GM21717 (cell line): ENCODE results near the gene KCNQ1OT1.

Experiments
- ATAC-seq: cut with Tn5 transposase; IDR thresholded peaks from one replicate; pipeline ENCODE4 v1.9.1; 2021; ENCODE audit warnings: mild to moderate bottlenecking, moderate library complexity; ENCODE audit not compliant: unreplicated experiment

Gene KCNQ1OT1

GRCh38 chr11:2669634-2670469 is 29.9 kb downstream of the KCNQ1OT1 start:
- no peak for ATAC-seq

DNA sequence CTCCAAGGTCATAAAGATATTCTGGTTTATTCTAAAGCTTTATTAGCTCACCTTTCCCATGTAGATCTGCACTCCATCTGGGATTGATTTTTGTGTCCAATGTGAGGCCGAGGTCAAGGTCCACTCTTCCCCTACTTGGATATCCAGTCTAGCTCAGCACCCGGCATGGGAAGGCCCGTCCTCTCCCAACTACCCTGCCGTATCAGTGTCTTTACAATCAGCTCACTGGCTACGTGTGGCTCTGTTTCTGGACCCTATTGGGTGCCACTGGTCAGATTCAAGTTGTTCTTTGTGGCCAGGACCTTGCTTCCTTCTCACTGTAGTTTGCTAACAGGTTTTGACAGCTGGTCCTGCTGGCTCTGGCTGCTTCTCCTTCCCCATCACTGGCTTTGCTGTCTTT is 30.9 kb downstream of the KCNQ1OT1 start:
- no peak for ATAC-seq

GRCh38 chr11:2667940-2668339 is 31.9 kb downstream of the KCNQ1OT1 start:
- no peak for ATAC-seq

- no peak for ATAC-seq
These were observed 32.8 kb downstream of the KCNQ1OT1 start for GRCh38 chr11:2666828-2667570.

- no peak for ATAC-seq
These were observed 33.4 kb downstream of the KCNQ1OT1 start for GRCh38 chr11:2666401-2666741.

- ATAC-seq = no peak
These were observed 34.0 kb downstream of the KCNQ1OT1 start for GRCh38 chr11:2665526-2666400.

DNA sequence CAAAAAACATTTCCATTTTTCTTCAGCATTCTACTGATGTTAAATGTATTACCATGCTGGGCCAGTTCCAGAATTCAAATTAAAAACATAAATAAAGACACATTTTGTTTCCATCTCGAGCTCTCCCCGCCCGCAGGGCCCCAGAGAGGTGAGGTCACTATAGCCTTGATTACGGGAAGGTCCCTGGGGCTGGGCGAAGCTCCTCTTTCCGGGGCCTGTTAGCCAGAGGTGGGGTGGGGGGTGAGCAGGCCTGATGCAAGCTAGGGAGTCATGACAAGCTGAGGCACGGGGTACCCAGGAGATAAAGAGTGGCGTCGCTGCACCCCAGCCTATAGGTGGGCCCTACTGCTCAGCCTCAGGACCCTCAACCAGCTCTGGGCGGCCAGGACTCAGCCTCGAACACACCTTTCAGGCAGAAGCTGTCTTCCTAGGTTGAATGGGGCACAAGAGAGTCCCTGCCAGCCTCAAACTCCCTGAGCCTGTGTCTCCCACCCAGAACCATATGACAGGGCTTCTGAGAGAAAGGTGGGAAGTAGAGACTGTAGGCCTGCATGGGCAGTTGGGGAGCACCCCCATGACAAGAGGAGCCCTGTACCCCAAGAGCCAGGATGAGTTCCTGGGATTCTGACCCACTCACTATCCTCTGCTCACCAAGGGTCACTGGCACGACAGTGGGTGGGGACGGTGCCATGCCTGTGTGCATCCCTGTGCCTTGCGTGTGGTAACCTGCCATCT is 34.8 kb downstream of the KCNQ1OT1 start:
- no peak for ATAC-seq

- ATAC-seq = no peak
These were observed 35.4 kb downstream of the KCNQ1OT1 start for GRCh38 chr11:2664376-2664775.

DNA sequence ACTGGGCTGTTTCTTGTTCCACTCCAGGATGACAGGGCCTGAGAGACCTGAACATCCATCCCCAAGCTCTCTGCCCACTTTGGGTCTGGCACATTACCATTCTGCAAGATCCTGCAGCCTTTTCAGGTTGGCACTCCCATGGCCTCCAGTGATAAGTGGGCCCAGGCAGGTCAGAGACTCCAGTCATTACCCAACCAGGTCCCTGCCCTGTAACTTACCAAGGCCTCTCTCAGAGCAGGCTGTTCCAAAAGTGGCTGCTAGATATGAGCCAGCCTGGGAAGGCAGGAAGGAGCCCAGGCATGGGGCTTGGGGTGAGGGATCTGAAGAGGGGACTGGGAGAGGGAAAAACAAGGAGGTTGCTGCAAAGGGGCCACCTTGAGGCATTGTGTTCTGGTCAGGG is 35.9 kb downstream of the KCNQ1OT1 start:
- no peak for ATAC-seq

GRCh38 chr11:2663506-2663905 is 36.3 kb downstream of the KCNQ1OT1 start:
- no peak for ATAC-seq

DNA sequence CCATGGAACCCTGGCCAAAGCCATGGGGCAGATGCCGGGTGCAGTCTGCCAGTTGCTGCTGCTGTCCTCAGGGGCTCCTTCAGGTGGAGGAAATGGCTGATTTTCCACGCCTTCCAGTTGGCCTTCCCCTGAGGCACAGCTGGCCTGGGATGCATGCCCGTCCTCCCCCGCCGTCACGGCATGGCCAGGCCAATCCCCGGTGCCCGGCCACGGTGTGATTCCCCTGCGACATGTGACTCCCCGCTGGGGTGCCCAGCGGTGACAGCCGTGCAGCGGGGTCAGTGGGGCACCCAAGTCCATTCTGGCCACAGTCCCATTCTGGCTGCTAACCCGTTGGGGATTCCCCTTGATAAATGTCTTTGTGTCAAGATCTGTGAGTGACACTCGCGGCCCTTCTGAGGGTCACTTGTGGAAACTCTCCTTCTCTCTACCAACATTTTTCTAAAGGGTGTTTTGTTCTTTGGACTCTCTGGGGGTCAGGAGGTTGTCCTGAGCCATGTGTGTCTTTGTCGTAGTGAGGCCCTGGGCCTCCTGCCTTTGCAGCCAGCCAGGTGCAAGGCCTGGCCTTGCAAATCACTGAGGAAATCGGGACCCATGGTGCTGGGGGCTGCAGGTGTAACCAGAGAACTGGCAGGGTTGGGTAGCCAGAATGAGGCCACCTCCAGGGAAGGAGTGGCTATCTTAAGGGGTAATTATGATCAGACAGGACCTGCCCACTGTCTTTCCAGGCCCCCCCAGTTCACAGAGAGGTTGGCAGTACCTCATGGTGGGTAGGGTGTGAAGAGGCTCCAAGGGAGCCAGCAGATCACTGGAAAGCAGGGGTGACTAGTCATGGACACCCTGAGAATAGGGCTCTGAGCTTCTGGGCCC is 37.1 kb downstream of the KCNQ1OT1 start:
- no peak for ATAC-seq

- ATAC-seq = no peak
These were observed 37.8 kb downstream of the KCNQ1OT1 start for GRCh38 chr11:2662024-2662312.

DNA sequence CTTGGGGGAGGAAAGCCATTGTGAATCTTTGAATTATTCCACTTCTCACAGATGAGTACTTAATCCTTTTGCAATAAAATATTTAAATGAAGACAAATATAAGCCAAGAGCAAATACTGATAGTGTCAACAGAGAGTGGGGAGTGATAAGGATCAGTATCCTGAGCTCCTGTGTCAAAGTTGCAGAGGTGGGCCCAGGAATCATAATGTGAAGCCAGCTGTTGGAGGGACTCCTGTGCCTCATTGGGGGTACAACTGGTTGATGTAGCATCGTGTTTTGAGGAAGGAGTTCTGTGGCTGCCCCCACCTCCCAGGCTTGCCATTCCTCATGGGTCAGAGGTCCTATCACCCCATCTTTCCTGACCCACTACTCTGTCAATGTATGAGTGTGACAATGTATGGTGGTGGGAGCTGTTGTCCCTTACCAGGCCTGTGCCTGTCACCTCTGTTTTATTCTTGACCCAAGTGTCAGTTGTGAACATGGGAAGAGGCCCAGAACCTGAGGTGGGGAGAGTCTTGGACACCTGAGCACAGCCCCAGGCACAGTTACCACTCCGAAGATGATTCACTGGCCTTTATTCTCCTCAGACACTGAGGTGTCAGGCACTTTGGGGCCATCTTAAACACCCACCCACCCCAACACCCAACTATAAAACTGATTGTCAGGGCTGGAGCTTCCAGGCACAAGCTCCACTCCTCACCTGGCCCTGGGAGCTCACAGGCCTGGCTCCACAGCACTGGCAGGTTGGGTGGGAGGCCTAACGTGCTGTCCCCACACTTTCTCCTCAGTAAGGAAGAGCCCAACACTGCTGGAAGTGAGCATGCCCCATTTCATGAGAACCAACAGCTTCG is 38.4 kb downstream of the KCNQ1OT1 start:
- no peak for ATAC-seq

DNA sequence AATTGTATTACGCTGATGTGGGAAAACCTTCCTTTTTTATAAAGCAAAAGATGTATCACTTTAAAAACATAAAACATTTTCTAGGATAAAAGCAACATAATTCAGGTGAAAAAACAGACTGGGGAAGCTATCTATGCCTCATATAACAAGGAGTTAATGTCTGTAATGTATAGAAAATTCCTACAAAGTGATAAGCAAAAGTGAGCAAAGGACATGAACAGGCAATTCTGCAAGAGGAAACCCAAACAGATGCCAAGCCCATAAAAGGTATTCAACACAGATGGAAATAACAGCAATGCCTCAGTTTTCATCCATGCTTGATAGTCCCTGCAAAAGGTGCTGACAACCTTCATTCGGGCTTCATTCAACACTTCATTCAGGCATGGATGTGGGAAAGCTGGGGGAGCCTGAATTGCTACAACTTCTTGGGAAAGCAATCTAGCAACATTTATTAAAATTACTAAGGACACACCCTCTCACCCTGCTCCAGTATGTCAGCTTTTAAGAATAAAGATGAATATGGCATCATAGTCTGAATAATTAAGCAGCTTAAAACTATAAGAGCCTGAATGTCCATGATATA is 39.3 kb downstream of the KCNQ1OT1 start:
- ATAC-seq = no peak

GRCh38 chr11:2657697-2658284 is 42.0 kb downstream of the KCNQ1OT1 start:
- no peak for ATAC-seq

- ATAC-seq = no peak
These were observed 42.9 kb downstream of the KCNQ1OT1 start for GRCh38 chr11:2656859-2657258.

DNA sequence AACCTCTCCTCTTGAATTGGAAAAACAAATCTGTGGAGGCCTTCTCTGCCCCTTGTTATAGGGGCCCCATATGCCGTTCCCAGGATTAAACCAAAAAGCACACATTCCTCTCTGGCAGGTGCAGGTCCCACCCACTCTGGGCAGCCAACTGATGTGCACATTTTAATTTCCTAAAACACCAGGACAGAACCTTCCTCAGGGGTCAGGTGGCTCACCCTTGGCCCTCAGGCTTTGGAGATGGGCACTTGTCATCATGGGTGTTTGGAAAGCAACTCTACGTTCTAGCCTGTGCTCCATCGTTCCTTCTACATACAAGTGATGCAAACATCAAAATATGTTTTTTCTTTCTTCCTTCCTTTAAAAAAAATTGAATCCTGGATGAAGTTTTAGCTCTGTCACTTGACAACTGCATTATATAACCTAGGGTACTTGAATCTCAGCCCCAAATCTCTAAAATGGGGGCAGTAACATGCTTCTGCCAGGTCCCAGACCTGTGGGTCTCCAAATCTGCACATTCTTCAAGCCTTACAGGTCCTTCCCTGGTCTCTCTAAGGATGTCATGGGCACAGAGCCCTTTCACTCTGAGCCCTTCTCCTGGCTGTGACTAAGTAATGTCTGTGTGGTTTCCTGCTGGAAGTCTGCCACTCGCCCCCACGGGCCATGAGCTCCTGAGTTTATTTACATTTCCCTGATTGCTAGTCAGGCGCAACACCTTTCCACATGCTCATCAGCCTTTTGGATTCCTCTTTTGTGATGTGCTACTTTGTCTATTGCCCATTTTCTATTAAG is 43.8 kb downstream of the KCNQ1OT1 start:
- no peak for ATAC-seq
